Central memory CD8-positive, alpha-beta T cell (primary cell): ENCODE results near the gene EZR.
A peak's percentile ranks its signal among the peaks of the same experiment; 100 is the strongest.

Experiments
- ATAC-seq: fragments of 150-1000 bp; cut with Tn5 transposase; replicated peaks from 2 replicates; pipeline ENCODE4 v1.10.0; 2022; ENCODE audit warnings: mild to moderate bottlenecking, moderate FRiP score, moderate number of reproducible peaks; ENCODE audit not compliant: poor library complexity, severe bottlenecking; ENCODE audit errors: extremely low read depth
- DNase-seq, 2 donors: peaks; one replicate each; pipeline ENCODE4 v3.0.0; 2021; ENCODE audit warnings: low spot score in 2 of 2
- H3K27ac Mint-ChIP-seq: one replicate; pipeline ENCODE4 v1.8.0; 2022; ENCODE audit warnings: low read depth, mild to moderate bottlenecking, moderate library complexity, mixed read lengths
- H3K27me3 Mint-ChIP-seq: one replicate; pipeline ENCODE4 v1.8.0; 2022; ENCODE audit warnings: mixed read lengths
- H3K36me3 Mint-ChIP-seq: one replicate; pipeline ENCODE4 v1.8.0; 2022; ENCODE audit warnings: mild to moderate bottlenecking, moderate library complexity, mixed read lengths; ENCODE audit not compliant: insufficient read depth
- H3K4me1 Mint-ChIP-seq: one replicate; pipeline ENCODE4 v1.8.0; 2022; ENCODE audit warnings: mixed read lengths
- H3K4me3 Mint-ChIP-seq: one replicate; pipeline ENCODE4 v1.8.0; 2022; ENCODE audit warnings: mild to moderate bottlenecking, moderate library complexity, mixed read lengths
- H3K9me3 Mint-ChIP-seq: one replicate; pipeline ENCODE4 v1.8.0; 2022; ENCODE audit warnings: mixed read lengths

EZR gene

DNA sequence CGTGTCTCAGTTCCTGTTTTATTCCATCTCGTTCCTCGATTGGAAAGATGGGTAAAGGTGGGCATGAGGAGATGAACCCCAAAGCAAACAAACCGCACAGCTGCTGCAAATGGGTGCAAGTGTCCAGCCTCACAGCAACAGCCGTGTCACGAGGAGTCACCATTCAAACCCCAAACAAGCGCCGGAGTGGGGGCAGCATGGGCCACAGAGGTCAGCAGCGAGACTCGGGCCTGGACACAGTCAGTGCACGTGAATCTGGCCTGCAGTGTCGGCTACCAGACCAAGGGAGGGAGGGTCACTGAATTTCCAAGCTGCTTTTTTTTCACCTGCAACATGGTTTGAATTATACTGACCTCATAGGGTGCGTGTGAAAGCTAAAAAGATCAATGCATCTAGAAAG lies 63.5 kb downstream of the EZR start:
- H3K36me3 Mint-ChIP-seq, result peaks cover 48% of the 10 kb centered on the region
- peaks cover 4% of the 10 kb centered on the region for H3K4me1 Mint-ChIP-seq
- H3K27me3 Mint-ChIP-seq, result no peaks in the 10 kb centered on the region
- ATAC-seq, result no peak
- H3K9me3 Mint-ChIP-seq, result no peaks in the 10 kb centered on the region
- DNase-seq, result no peak
- peak overlapping the region; percentile 83 for H3K27ac Mint-ChIP-seq
- H3K4me3 Mint-ChIP-seq, result no peak overlapping the region

GRCh38 chr6:158754738-158755137 lies 64.4 kb downstream of the EZR start:
- H3K36me3 Mint-ChIP-seq, result peaks cover 53% of the 10 kb centered on the region
- H3K9me3 Mint-ChIP-seq, result no peaks in the 10 kb centered on the region
- peak overlapping the region; percentile 83 for H3K27ac Mint-ChIP-seq
- no peak overlapping the region for H3K4me3 Mint-ChIP-seq
- H3K4me1 Mint-ChIP-seq, result peaks cover 4% of the 10 kb centered on the region
- no peak for DNase-seq
- H3K27me3 Mint-ChIP-seq, result no peaks in the 10 kb centered on the region
- ATAC-seq, result no peak

DNA sequence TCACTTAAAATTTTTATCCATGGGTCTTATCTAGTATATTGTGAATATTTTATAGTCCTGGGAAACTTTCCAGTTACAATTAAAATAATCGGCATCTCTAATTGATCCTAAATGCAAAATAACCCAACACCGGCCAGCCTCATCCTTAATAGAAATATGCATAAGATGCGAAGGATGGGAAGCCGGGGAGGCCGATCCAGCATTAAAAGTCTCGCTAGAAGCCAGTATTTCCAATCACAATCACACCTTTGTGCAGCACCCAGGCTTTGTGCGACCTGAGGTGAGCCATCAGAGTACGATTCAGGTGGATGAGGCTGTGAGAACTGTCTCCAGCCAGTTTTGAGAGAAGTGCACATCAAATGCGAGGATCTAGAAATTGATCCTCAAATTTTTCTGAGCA lies 65.4 kb downstream of the EZR start:
- Mint-ChIP-seq H3K27me3 (no peaks in the 10 kb centered on the region), H3K36me3 (peaks cover 57% of the 10 kb centered on the region), H3K4me1 (peaks cover 3% of the 10 kb centered on the region), H3K4me3 (no peak overlapping the region), H3K27ac (no peak overlapping the region), H3K9me3 (no peaks in the 10 kb centered on the region)
- DNase-seq (no peak), ATAC-seq (no peak)

DNA sequence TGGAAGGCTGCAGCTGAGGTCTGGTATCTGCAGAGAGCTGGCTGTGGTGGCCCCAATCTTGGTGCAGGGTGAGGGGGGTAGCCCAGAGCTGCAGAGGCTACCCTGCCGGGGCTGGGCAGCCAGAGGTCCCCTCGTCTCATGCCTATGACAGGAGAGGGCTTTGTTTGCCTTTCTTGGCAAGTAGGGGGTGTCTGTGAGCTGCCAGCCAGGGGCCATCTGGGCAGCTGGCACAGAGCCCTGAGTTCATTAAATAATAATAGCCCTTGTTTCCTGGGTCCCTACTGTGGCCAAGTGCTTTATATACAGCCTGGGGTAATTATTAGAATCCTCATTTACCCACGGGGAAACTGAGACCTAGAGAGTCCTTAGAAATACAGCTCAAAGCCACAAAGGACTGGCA lies 66.6 kb downstream of the EZR start:
- no peaks in the 10 kb centered on the region for H3K9me3 Mint-ChIP-seq
- H3K4me3 Mint-ChIP-seq, result no peak overlapping the region
- H3K36me3 Mint-ChIP-seq, result peaks cover 53% of the 10 kb centered on the region
- H3K27ac Mint-ChIP-seq, result no peak overlapping the region
- H3K27me3 Mint-ChIP-seq, result no peaks in the 10 kb centered on the region
- ATAC-seq (no peak), DNase-seq (no peak)
- no peaks in the 10 kb centered on the region for H3K4me1 Mint-ChIP-seq

DNA sequence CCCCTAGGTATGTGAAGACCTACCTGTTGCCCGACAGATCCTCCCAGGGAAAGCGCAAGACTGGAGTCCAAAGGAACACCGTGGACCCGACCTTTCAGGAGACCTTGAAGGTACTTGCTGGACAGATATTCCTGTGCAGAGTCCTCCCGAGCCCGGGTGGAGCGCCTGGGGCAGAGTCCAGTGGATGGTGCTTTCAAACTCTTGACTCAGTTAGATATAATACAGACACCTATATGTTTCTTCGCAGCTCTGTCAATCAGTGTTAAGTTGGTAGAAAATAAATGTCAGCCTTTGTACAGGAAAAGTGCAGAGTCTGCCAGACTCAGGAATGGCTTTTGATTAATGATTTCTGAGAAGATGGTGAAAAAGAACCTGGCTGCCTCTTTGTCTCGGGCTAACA lies 67.2 kb downstream of the EZR start:
- H3K36me3 Mint-ChIP-seq, result peaks cover 49% of the 10 kb centered on the region

DNA sequence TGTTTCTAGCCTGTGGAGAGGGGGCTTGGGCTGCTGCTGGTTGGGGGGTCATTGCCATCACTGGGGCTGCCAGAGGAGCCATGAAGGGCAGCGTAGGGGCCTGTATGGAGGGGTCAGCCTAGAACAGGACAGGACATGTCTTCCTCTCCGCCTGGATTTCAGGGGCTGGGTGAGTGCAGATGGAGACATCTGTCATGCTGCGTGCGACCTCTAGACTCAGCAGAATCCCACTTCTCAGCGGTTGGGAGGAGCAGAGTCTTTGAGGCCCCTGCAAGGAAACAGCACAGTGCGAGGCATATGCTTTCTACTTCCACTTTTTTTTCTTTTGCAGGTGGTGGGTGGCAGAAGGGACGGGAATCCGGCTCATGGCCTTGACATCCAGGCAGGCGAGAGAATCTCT lies 67.9 kb downstream of the EZR start:
- peaks cover 53% of the 10 kb centered on the region for H3K36me3 Mint-ChIP-seq
- H3K27me3 Mint-ChIP-seq, result no peaks in the 10 kb centered on the region
- no peak overlapping the region for H3K4me3 Mint-ChIP-seq
- H3K4me1 Mint-ChIP-seq, result no peaks in the 10 kb centered on the region
- no peak for DNase-seq
- no peak for ATAC-seq
- no peaks in the 10 kb centered on the region for H3K9me3 Mint-ChIP-seq
- no peak overlapping the region for H3K27ac Mint-ChIP-seq

More for the DNA sequence above, 67.2 kb downstream of the EZR start:
- Mint-ChIP-seq H3K27ac (no peak overlapping the region), H3K9me3 (no peaks in the 10 kb centered on the region), H3K4me3 (no peak overlapping the region), H3K27me3 (no peaks in the 10 kb centered on the region), H3K4me1 (no peaks in the 10 kb centered on the region)
- ATAC-seq (no peak), DNase-seq (no peak)

DNA sequence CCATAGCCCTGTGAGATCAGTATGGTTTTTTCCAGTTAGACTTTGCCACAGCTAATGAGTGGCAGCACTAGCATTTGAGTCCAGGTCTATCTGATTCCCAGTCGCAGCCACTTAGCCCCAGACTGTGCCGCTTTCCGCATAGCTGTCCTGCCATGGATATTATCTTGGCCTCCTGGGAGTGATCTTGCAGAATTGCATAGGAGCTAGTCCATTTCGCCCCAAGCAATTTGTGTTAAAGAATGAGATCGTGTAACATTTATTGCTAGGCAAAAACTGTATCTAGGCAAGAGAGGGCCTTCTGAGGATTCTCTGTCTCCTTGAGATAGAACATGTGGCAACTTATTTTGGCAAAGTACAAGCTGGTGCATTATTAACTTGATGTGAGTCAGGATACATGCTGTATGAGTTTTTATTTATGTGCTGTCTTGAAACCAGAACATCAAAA lies 74.2 kb downstream of the EZR start:
- no peak overlapping the region for H3K27ac Mint-ChIP-seq

DNA sequence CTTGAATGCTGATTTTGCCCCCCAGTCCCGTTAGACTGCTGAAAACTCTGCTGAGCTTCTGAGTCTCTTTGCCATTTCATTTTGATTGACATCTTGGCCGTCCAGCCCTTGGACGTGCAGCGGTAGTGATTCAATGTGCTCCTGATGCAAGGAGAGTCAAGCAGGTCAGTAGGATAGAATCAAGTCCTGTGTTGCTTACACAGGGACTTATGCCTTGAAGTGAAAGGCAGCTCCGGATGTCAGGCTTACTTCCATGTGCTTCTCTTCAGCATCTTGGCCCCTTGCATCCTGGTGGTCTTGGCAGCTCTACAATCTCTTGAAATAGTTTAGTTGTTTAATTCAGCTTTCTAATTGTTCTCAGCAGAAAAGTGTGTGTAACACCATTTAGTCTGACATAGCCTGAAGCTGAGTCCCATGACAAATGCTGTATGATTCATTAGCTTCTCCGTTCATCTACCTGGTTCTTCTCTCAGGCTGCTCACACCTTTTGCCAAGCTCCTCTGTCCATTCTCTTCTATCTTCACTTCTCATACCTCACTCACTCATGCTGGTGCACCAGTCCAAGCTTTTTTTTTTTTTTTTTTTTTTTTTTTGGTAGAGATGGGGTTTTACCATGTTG lies 76.0 kb downstream of the EZR start:
- Mint-ChIP-seq H3K27ac (no peak overlapping the region), H3K36me3 (peaks cover 45% of the 10 kb centered on the region), H3K4me3 (no peak overlapping the region), H3K4me1 (peaks cover 4% of the 10 kb centered on the region), H3K27me3 (no peaks in the 10 kb centered on the region), H3K9me3 (peaks cover 9% of the 10 kb centered on the region)
- no peak for ATAC-seq
- DNase-seq, result no peak

More for the DNA sequence above, 74.2 kb downstream of the EZR start:
- DNase-seq, result no peak
- ATAC-seq, result no peak
- H3K27me3 Mint-ChIP-seq, result no peaks in the 10 kb centered on the region
- no peaks in the 10 kb centered on the region for H3K4me1 Mint-ChIP-seq
- H3K36me3 Mint-ChIP-seq, result peaks cover 44% of the 10 kb centered on the region
- H3K9me3 Mint-ChIP-seq, result no peaks in the 10 kb centered on the region
- H3K4me3 Mint-ChIP-seq, result no peak overlapping the region

GRCh38 chr6:158739673-158740072 lies 79.5 kb downstream of the EZR start:
- Mint-ChIP-seq H3K27me3 (no peaks in the 10 kb centered on the region), H3K4me1 (peaks cover 7% of the 10 kb centered on the region), H3K4me3 (no peak overlapping the region), H3K9me3 (peaks cover 9% of the 10 kb centered on the region), H3K36me3 (peaks cover 36% of the 10 kb centered on the region), H3K27ac (peak overlapping the region; percentile 0)
- ATAC-seq (no peak), DNase-seq (no peak)

- Mint-ChIP-seq H3K27me3 (no peaks in the 10 kb centered on the region), H3K27ac (peak overlapping the region; percentile 0)
Observed at GRCh38 chr6:158737710-158738615, 81.2 kb downstream of the EZR start.

GRCh38 chr6:158737082-158737709 lies 82.0 kb downstream of the EZR start:
- Mint-ChIP-seq H3K36me3 (peaks cover 27% of the 10 kb centered on the region), H3K27me3 (no peaks in the 10 kb centered on the region), H3K4me3 (no peak overlapping the region), H3K9me3 (peaks cover 9% of the 10 kb centered on the region), H3K4me1 (peaks cover 7% of the 10 kb centered on the region), H3K27ac (no peak overlapping the region)
- ATAC-seq (no peak), DNase-seq (no peak)

More at GRCh38 chr6:158737710-158738615, 81.2 kb downstream of the EZR start:
- ATAC-seq (no peak), DNase-seq (no peak)
- Mint-ChIP-seq H3K4me3 (no peak overlapping the region), H3K36me3 (peaks cover 26% of the 10 kb centered on the region), H3K9me3 (peaks cover 9% of the 10 kb centered on the region), H3K4me1 (peaks cover 7% of the 10 kb centered on the region)

DNA sequence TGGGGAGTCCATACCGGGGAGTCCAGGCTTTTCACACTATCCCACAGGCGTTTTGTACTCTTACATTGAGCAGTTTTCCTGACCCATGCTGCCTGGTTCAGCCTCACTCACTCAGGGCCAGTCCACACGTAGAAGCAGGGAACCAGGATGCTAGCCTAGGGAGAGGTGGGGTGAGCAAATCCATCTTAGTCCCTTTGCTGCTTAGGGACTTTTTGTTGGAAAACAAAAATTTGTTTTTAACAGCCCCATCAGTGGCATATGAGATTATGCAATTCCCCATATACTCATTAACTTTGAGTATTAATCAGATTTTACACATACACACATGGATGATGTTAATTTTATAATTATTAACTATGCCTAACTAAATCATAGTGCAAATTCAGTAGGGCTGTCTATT lies 84.2 kb downstream of the EZR start:
- no peak overlapping the region for H3K4me3 Mint-ChIP-seq
- peaks cover 37% of the 10 kb centered on the region for H3K36me3 Mint-ChIP-seq
- peaks cover 9% of the 10 kb centered on the region for H3K9me3 Mint-ChIP-seq
- no peak for DNase-seq
- peaks cover 7% of the 10 kb centered on the region for H3K4me1 Mint-ChIP-seq
- H3K27ac Mint-ChIP-seq, result no peak overlapping the region
- ATAC-seq, result no peak
- H3K27me3 Mint-ChIP-seq, result no peaks in the 10 kb centered on the region
